HG03097 (cell line): Measurements from ENCODE around the gene SERTAD1.
"Not testable (repeated sequence)": the region's sequence is repeated elsewhere in the genome, so short reads cannot be mapped to it uniquely, and the experiment has no call there.

Experiments
- ATAC-seq: cut with Tn5 transposase; IDR thresholded peaks from one replicate; pipeline ENCODE4 v1.9.1; 2021; ENCODE audit not compliant: unreplicated experiment, low FRiP score

Gene SERTAD1

GRCh38 chr19:40425450-40426287 is at the start of gene SERTAD1:
Gene SERTAD1, minus strand, starts transcription at chr19:40425992. Its CDS starts 2,446 bp downstream, at chr19:40423546.
- peak; percentile 87 for ATAC-seq

- ATAC-seq, result no peak
These were observed 48.9 kb upstream of the SERTAD1 start for GRCh38 chr19:40474737-40475136.

- ATAC-seq, result no peak
These were observed 46.7 kb upstream of the SERTAD1 start for GRCh38 chr19:40472516-40472915.

- no peak for ATAC-seq
These were observed 45.3 kb upstream of the SERTAD1 start for GRCh38 chr19:40471111-40471510.

- no peak for ATAC-seq
These were observed 43.2 kb upstream of the SERTAD1 start for GRCh38 chr19:40469011-40469410.

GRCh38 chr19:40466985-40467734 is 41.4 kb upstream of the SERTAD1 start, which contains the start of gene SPTBN4:
Gene SPTBN4, plus strand, starts transcription at chr19:40467001. Its CDS starts 5,621 bp downstream, at chr19:40472622.
- ATAC-seq, result no peak

GRCh38 chr19:40466219-40466984 is 40.6 kb upstream of the SERTAD1 start:
- no peak for ATAC-seq

- ATAC-seq, result peak; percentile 82
These were observed 39.9 kb upstream of the SERTAD1 start, which contains the start of gene BLVRB for GRCh38 chr19:40465557-40466218. Gene BLVRB, minus strand, starts transcription at chr19:40465745. Its CDS starts 57 bp downstream, at chr19:40465688.

GRCh38 chr19:40465025-40465556 is 39.3 kb upstream of the SERTAD1 start:
- no peak for ATAC-seq

GRCh38 chr19:40464059-40465024 is 38.5 kb upstream of the SERTAD1 start:
- ATAC-seq, result no peak

- not testable (repeated sequence) for ATAC-seq
These were observed 37.8 kb upstream of the SERTAD1 start for GRCh38 chr19:40463587-40464037.

- no peak for ATAC-seq
These were observed 36.0 kb upstream of the SERTAD1 start for GRCh38 chr19:40461669-40462221.

GRCh38 chr19:40460185-40460584 is 34.4 kb upstream of the SERTAD1 start:
- ATAC-seq, result no peak

GRCh38 chr19:40458597-40458974 is 32.8 kb upstream of the SERTAD1 start:
- ATAC-seq, result no peak

GRCh38 chr19:40457953-40458596 is 32.3 kb upstream of the SERTAD1 start:
- ATAC-seq, result no peak

- no peak for ATAC-seq
These were observed 31.3 kb upstream of the SERTAD1 start for GRCh38 chr19:40457048-40457447.

GRCh38 chr19:40453943-40454342 is 28.2 kb upstream of the SERTAD1 start:
- not testable (repeated sequence) for ATAC-seq

GRCh38 chr19:40453151-40453735 is 27.5 kb upstream of the SERTAD1 start:
- no peak for ATAC-seq
